ENCODE results near the gene HCK. TPM values are rescaled to one million over a fixed set of nuclear protein-coding genes. Genes with fewer than 3 reads are reported as not detected.
"Not testable (repeated sequence)": the region's sequence is repeated elsewhere in the genome, so short reads cannot be mapped to it uniquely, and the experiment has no call there.

Gene HCK
- total RNA-seq, 1 donor from 2014 or later, result not detected

- Mint-ChIP-seq H3K4me3 (no peak overlapping the region), H3K27ac (ENCODE audit: unreplicated experiment) (no peak overlapping the region), H3K36me3 (ENCODE audit: low read depth) (peaks cover 14% of the 10 kb centered on the region), H3K9me3 (peaks cover 2% of the 10 kb centered on the region), H3K27me3 (ENCODE audit: low read depth) (no peaks in the 10 kb centered on the region), H3K4me1 (peaks cover 8% of the 10 kb centered on the region)
- DNase-seq (ENCODE audit: low read depth, low spot score), result no peak
- no peak for TF ChIP-seq CTCF (conservative IDR thresholded peaks at IDR 0.05)
Observed at GRCh38 chr20:32119734-32120133, 67.7 kb downstream of the HCK start.

- not testable (repeated sequence) for H3K27me3 Mint-ChIP-seq (ENCODE audit: low read depth); DNase-seq (ENCODE audit: low read depth, low spot score); H3K4me3 Mint-ChIP-seq
Observed at GRCh38 chr20:32121908-32122307, 69.9 kb downstream of the HCK start.

GRCh38 chr20:32123088-32123487 is 71.0 kb downstream of the HCK start:
- peaks cover 10% of the 10 kb centered on the region for H3K4me1 Mint-ChIP-seq
- no peak for TF ChIP-seq CTCF (conservative IDR thresholded peaks at IDR 0.05)
- no peak for DNase-seq (ENCODE audit: low read depth, low spot score)
- peaks cover 22% of the 10 kb centered on the region for H3K36me3 Mint-ChIP-seq (ENCODE audit: low read depth)
- no peak overlapping the region for H3K4me3 Mint-ChIP-seq
- no peaks in the 10 kb centered on the region for H3K27me3 Mint-ChIP-seq (ENCODE audit: low read depth)
- H3K9me3 Mint-ChIP-seq, result peaks cover 2% of the 10 kb centered on the region
- no peak overlapping the region for H3K27ac Mint-ChIP-seq (ENCODE audit: unreplicated experiment)

More at GRCh38 chr20:32121908-32122307, 69.9 kb downstream of the HCK start:
- H3K4me1 Mint-ChIP-seq; H3K27ac Mint-ChIP-seq (ENCODE audit: unreplicated experiment); H3K9me3 Mint-ChIP-seq: not testable (repeated sequence)
- peaks cover 22% of the 10 kb centered on the region for H3K36me3 Mint-ChIP-seq (ENCODE audit: low read depth)

GRCh38 chr20:32124916-32125454 is 72.9 kb downstream of the HCK start:
- Mint-ChIP-seq H3K36me3 (ENCODE audit: low read depth) (peaks cover 22% of the 10 kb centered on the region), H3K9me3 (peaks cover 2% of the 10 kb centered on the region), H3K27me3 (ENCODE audit: low read depth) (no peaks in the 10 kb centered on the region), H3K4me1 (peaks cover 10% of the 10 kb centered on the region), H3K4me3 (no peak overlapping the region), H3K27ac (ENCODE audit: unreplicated experiment) (no peak overlapping the region)
- no peak for DNase-seq (ENCODE audit: low read depth, low spot score)
- TF ChIP-seq CTCF (conservative IDR thresholded peaks at IDR 0.05), result no peak

GRCh38 chr20:32125506-32125905 is 73.5 kb downstream of the HCK start:
- Mint-ChIP-seq H3K27me3 (ENCODE audit: low read depth) (no peaks in the 10 kb centered on the region), H3K9me3 (peaks cover 2% of the 10 kb centered on the region), H3K36me3 (ENCODE audit: low read depth) (peaks cover 20% of the 10 kb centered on the region), H3K4me3 (no peak overlapping the region), H3K4me1 (peaks cover 9% of the 10 kb centered on the region), H3K27ac (ENCODE audit: unreplicated experiment) (no peak overlapping the region)
- no peak for DNase-seq (ENCODE audit: low read depth, low spot score)
- no peak for TF ChIP-seq CTCF (conservative IDR thresholded peaks at IDR 0.05)

GRCh38 chr20:32126919-32127318 is 74.9 kb downstream of the HCK start:
- Mint-ChIP-seq H3K27ac (ENCODE audit: unreplicated experiment) (no peak overlapping the region), H3K9me3 (peaks cover 2% of the 10 kb centered on the region), H3K4me3 (no peak overlapping the region), H3K36me3 (ENCODE audit: low read depth) (peaks cover 18% of the 10 kb centered on the region), H3K27me3 (ENCODE audit: low read depth) (no peaks in the 10 kb centered on the region), H3K4me1 (peaks cover 9% of the 10 kb centered on the region)
- no peak for TF ChIP-seq CTCF (conservative IDR thresholded peaks at IDR 0.05)
- DNase-seq (ENCODE audit: low read depth, low spot score), result no peak
